LoVo (cell line): ENCODE data around the gene GAK.
"Not testable (repeated sequence)": the region's sequence is repeated elsewhere in the genome, so short reads cannot be mapped to it uniquely, and the experiment has no call there.

Source experiments
- DNase-seq: peaks from one replicate; pipeline ENCODE4 v3.0.0-alpha.2; 2016; ENCODE audit warnings: low spot score

GAK gene

GRCh38 chr4:931960-932712 is at the start of gene GAK, which contains the start of gene TMEM175:
GAK (minus strand) TSS chr4:932316; CDS start chr4:932187, 129 bp downstream.
TMEM175 (plus strand) TSS chr4:932460; CDS start chr4:947740, 15,280 bp downstream.
- DNase-seq: peak; percentile 97

DNA sequence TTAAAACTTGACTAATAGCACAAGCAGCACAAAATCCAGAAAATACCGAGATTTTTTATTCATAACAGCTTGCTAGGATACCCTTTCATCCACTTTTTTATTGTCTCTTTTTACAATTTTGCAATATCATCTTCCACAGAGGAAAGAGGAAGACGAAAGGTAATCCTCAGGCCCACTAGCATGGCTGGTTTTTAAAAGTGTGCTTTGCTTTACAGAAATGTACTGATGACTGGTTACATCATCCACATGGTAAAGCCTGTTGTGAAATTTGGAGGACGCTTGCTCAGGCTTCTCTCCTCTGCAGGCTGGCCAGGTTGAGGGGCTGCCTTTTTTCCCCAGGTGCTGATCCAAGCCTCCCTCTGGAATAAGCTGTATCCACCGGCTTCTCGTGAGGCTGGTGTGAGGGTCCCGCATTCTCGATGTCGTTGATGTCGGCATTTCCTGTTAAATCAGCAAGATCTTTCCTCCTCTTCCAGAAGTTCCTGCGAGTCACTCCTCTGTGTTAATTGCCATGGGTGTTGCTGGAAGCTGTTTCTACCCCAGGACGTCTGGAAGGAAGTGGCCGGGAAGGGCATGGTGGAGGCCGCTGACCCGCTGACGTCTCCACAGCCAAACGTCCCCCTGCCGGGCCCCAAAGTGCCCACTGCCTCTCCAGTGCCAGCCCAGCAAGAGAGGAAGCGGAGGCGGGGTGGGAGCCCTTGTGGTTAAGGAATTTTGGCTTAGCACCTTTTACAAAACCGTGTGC is 47.0 kb upstream of the GAK start:
- DNase-seq: no peak

DNA sequence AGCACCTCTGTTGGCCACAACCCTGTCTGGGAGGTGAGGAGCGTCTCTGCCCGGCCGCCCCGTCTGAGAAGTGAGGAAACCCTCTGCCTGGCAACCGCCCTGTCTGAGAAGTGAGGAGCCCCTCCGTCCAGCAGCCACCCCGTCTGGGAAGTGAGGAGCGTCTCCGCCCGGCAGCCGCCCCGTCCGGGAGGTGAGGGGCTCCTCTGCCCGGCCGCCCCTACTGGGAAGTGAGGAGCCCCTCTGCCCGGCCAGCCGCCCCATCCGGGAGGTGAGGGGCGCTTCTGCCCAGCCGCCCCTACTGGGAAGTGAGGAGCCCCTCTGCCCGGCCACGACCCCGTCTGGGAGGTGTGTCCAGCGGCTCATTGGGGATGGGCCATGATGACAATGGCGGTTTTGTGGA is 43.9 kb upstream of the GAK start:
- not testable (repeated sequence) for DNase-seq

DNA sequence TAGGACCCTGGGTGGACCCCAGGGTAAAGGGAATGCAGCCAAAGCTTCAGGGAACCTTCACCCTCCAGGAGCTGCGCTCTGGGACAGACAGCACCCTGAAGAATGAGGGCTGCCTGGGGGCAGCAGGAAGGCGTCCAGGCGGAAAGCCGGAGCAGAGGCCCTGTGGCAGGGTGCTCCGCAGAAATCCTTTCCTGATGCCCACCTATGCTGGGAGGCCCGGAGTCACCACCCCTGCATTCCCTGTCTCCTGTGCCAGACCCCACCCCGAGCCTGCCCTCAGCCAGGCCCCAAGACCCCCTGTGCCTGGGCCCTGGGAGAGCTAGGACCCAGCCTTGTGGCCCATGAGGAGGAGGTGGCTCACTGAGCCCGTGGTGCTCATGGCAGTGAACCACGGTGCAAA is 42.6 kb upstream of the GAK start:
- no peak for DNase-seq

GRCh38 chr4:973431-974397 is 41.6 kb upstream of the GAK start, which contains the start of gene DGKQ:
DGKQ (minus strand) TSS chr4:973569; CDS start chr4:973482, 87 bp downstream.
- peak; percentile 90 for DNase-seq

GRCh38 chr4:972651-973424 is 40.7 kb upstream of the GAK start:
- DNase-seq: peak; percentile 7

- peak; percentile 49 for DNase-seq
Measured at GRCh38 chr4:971666-972500, 39.8 kb upstream of the GAK start.

- DNase-seq: no peak
Measured at GRCh38 chr4:970854-971520, 38.9 kb upstream of the GAK start.

GRCh38 chr4:970046-970745 is 38.1 kb upstream of the GAK start:
- no peak for DNase-seq

GRCh38 chr4:968621-969394 is 36.7 kb upstream of the GAK start:
- DNase-seq: no peak

GRCh38 chr4:968221-968620 is 36.1 kb upstream of the GAK start:
- no peak for DNase-seq

GRCh38 chr4:967113-968104 is 35.3 kb upstream of the GAK start:
- no peak for DNase-seq

GRCh38 chr4:966266-967112 is 34.4 kb upstream of the GAK start:
- no peak for DNase-seq

DNA sequence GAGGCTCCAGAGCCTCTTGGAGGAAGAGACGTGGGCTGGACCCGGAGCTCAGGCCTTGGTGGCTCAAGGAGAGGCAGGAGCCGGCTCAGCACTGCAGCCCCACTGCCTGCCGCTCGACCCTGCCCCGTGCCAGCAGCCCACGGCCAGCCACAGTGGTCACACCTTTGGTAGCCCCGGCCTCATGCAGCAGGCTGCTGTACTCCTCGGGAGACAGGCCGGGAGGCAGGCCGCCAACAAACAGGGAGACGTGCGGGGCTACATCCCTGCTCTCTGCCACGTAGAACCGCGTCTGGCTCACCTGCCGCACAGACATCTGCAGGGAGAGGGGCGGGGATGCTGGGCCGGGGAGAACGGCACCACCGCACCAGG is 33.6 kb upstream of the GAK start:
- no peak for DNase-seq

GRCh38 chr4:965048-965765 is 33.1 kb upstream of the GAK start:
- no peak for DNase-seq
